Measurements from ENCODE around the gene NPC1.
"Not testable (repeated sequence)": the region's sequence is repeated elsewhere in the genome, so short reads cannot be mapped to it uniquely, and the experiment has no call there.

NPC1 gene

DNA sequence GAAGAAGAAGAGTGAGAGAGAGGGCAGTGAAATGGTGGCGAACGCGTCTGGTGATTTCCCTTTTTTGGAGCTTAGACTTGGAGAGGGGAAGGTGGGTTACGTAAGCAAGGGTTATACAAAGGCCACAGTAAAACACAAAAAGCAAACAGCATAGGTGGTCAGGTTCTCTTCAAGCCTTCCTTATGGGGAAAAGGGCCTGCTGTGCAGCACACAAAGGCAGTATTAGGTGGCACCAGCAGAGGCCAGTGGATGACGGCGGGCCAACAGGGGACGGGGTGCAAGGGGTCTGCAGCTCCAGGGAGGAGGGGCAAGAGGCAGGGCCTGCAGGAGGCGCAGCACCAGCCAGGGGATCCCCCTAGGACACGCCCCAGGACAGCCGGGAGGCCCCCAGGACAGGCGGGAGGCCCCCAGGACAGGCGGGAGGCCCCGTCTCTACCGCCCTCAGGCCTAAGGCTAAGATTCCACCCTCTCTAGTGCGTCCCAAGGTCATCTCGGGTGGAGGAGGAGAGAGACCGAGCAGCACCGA is 32.6 kb upstream of the NPC1 start:
- TF ChIP-seq, protein P1, sequence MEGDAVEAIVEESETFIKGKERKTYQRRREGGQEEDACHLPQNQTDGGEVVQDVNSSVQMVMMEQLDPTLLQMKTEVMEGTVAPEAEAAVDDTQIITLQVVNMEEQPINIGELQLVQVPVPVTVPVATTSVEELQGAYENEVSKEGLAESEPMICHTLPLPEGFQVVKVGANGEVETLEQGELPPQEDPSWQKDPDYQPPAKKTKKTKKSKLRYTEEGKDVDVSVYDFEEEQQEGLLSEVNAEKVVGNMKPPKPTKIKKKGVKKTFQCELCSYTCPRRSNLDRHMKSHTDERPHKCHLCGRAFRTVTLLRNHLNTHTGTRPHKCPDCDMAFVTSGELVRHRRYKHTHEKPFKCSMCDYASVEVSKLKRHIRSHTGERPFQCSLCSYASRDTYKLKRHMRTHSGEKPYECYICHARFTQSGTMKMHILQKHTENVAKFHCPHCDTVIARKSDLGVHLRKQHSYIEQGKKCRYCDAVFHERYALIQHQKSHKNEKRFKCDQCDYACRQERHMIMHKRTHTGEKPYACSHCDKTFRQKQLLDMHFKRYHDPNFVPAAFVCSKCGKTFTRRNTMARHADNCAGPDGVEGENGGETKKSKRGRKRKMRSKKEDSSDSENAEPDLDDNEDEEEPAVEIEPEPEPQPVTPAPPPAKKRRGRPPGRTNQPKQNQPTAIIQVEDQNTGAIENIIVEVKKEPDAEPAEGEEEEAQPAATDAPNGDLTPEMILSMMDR (conservative IDR thresholded peaks at IDR 0.05; ENCODE audit: low read depth, low read length), result peak; percentile 27
- no peak for DNase-seq (ENCODE audit: low read depth)
- peak overlapping the region; percentile 57 for H3K4me3 ChIP-seq (ENCODE audit: low read depth, low read length)

DNA sequence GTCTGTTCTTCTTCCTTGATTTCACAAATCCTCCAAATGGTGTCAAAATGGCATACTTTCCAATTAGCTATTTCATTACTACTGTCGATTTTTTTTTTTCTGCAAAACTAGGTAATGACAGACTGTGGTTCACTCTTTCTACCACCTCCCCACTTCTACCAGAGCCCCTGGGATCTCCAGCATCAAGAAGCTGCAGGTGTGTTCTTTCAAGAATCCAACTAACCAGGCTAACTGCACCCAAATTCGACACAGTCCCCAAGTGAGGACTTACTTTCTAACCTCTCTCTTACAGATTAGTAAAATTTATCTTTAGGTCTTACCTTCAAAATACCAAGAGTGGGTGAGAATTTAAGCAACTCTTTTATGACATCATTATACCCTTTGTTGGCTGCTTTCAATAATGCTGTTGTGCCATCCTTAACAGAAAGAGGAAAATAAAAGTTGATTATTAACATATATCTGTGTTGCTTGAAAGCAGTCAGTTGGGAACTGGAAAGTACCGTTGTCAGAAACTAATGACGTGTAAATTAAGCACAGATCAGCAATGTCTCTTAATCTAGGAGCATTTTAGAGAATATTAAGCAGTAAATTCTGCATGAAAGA is 31.2 kb upstream of the NPC1 start:
- DNase-seq (ENCODE audit: low read depth), result no peak
- TF ChIP-seq, protein P1 (conservative IDR thresholded peaks at IDR 0.05; ENCODE audit: low read depth, low read length), result no peak
- no peak overlapping the region for H3K4me3 ChIP-seq (ENCODE audit: low read depth, low read length)

GRCh38 chr18:23616258-23616657 is 30.0 kb upstream of the NPC1 start:
- TF ChIP-seq, protein P1 (conservative IDR thresholded peaks at IDR 0.05; ENCODE audit: low read depth, low read length), result no peak
- no peak for DNase-seq (ENCODE audit: low read depth)
- H3K4me3 ChIP-seq (ENCODE audit: low read depth, low read length), result no peak overlapping the region

DNA sequence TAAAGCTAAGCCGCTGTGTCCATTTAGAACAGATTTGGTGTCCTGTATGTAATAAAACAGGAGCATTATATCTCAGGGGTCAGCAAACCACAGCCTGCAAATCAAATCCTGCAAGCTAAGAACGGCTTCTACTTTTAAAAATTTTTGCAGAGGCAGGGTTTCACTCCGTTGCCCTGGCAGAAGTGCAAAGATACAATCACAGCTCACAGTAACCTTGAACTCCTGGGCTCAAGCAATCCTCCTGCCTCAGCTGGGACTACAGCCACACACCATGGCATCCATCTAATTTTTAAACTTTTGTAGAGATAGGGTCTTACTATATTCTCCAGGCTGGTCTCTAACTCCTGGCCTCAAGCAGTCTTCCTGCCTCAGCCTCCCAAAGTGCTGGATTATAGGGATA is 28.6 kb upstream of the NPC1 start:
- no peak overlapping the region for H3K4me3 ChIP-seq (ENCODE audit: low read depth, low read length)
- no peak for DNase-seq (ENCODE audit: low read depth)
- TF ChIP-seq, protein P1 (conservative IDR thresholded peaks at IDR 0.05; ENCODE audit: low read depth, low read length), result no peak

DNA sequence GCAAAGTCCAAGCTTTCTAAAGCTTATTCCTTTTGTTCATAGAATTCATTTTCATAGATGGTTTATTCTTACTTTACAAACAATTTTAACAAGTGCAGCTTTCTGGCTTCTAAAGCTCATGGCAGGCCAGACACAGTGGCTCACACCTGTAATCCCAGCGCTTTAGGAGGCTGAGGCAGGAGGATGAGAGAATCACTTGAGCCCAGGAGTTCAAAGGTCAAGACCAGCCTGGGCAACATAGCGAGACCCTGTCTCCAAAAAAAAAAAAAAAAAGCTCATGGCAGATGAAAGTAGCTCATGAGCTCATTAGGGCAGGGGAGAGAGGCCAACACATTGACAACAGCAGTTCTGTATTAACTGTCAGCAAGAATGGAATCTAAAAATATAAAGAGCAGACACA is 28.1 kb upstream of the NPC1 start:
- DNase-seq (ENCODE audit: low read depth), result no peak
- TF ChIP-seq, protein P1 (conservative IDR thresholded peaks at IDR 0.05; ENCODE audit: low read depth, low read length), result no peak
- no peak overlapping the region for H3K4me3 ChIP-seq (ENCODE audit: low read depth, low read length)

GRCh38 chr18:23613091-23613475 is 26.8 kb upstream of the NPC1 start:
- DNase-seq (ENCODE audit: low read depth); H3K4me3 ChIP-seq (ENCODE audit: low read depth, low read length): not testable (repeated sequence)

- no peak for DNase-seq (ENCODE audit: low read depth)
- TF ChIP-seq, protein P1 (conservative IDR thresholded peaks at IDR 0.05; ENCODE audit: low read depth, low read length), result no peak
- no peak overlapping the region for H3K4me3 ChIP-seq (ENCODE audit: low read depth, low read length)
These were observed 26.3 kb upstream of the NPC1 start for GRCh38 chr18:23612434-23613090.

Measured in choroid plexus epithelial cell (primary cell).